Measurements from ENCODE around the gene ZNF786.
"Not testable (repeated sequence)": the region's sequence is repeated elsewhere in the genome, so short reads cannot be mapped to it uniquely, and the experiment has no call there.

The ZNF786 gene, protein sequence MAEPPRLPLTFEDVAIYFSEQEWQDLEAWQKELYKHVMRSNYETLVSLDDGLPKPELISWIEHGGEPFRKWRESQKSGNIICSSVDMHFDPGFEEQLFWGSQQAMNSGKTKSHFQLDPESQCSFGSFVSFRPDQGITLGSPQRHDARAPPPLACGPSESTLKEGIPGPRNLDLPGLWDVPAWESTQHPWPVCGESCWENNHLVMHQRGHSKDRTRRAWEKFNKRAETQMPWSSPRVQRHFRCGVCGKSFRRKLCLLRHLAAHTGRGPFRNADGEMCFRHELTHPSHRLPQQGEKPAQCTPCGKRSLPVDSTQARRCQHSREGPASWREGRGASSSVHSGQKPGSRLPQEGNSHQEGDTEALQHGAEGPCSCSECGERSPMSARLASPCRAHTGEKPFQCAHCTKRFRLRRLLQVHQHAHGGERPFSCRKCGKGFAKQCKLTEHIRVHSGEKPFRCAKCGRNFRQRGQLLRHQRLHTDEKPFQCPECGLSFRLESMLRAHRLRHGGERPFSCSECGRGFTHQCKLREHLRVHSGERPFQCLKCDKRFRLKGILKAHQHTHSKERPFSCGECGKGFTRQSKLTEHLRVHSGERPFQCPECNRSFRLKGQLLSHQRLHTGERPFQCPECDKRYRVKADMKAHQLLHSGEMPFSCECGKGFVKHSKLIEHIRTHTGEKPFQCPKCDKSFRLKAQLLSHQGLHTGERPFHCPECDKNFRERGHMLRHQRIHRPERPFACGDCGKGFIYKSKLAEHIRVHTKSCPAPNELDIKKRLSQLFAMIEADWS

DNA sequence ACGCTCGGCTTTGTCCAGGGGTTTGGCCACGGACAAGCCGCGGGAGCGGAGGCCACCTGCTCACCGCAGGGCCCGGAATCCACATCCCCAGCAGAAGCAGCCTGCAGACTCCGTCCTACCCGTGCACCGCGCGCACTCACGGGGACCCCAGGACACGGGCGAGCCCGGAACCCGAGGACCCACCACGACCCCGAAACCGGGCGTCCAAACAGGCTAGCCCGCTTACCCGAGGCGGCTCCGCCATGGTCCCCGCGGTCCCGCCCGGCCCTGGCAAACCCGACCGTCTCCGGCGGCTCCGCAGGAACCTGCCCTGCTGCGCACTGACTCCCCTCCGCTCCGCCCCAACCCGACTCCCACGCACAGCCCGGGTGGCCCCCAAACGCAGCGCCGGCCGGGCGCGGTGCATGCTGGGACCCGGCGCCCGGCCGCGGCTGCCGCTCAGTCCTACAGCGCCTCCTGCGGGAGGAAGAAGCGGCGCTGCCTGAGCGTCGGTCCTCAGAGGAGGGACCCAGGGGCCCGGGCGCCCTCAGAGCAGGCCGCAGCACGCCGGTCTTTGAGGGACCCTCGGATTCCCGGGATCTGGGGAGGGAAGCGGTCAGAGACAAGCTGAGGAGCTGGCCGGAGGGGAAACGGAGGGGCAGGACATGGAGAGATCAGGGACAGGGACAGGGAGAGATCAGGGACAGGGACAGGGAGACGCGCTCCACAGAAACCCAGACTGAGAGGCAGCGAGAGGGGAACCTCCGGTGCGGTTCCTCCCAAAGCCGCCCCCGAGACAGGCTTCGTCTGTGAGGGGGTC is at the start of gene ZNF786:
Gene ZNF786, minus strand, starts transcription at position 322 of the 799 bp plus-strand sequence. Its CDS starts 78 bp downstream, at position 244.
- DNase-seq (ENCODE audit: low read depth): peak; percentile 42

DNA sequence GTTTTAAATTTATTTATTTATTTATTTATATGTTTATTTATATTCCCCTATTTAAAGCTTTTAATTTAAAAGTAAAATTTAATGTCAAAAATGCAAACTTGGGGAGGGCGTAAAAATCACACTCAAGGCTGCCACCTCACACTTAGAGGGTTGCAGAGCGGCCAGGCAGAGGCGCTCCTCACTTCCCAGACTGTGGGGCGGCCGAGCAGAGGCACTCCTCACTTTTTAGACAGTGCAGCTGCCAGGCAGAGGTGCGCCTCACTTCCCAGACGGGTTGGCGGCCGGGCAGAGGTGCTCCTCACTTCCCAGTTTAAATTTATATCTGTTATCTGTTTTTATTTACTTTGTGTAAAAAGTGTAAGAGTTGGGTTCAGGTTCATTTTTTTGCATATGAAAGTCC is 45.6 kb upstream of the ZNF786 start:
- no peak for DNase-seq (ENCODE audit: low read depth)

DNA sequence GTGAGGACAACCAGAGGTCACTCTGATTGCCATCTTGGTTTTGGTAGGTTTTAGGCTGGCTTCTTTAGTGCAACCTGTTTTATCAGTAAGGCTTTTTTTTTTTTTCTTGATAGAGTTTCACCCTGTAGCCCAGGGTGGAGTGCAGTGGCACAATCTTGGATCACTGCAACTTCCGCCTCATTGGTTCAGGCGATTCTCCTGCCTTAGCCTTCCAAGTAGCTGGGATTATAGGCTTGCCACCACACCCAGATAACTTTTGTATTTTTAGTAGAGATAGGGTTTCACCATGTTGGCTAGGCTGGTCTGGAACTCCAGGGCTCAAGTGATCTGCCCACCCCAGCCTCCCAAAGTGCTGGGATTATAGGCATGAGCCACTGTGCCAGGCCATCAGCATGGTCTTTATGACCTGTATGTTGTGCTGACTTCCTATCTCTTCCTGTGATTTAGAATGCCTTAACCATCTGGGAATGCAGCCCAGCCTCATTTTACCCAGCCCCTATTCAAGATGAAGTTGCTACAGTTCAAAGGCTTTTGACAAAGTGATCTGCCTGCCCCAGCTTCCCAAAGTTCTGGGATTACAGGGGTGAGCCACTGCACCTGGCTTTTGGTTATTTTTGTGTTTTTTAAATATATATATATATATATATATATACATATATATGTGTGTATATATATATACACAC is 42.7 kb upstream of the ZNF786 start:
- no peak for DNase-seq (ENCODE audit: low read depth)

- no peak for DNase-seq (ENCODE audit: low read depth)
Measured at GRCh38 chr7:149130572-149131198, 40.2 kb upstream of the ZNF786 start.

DNA sequence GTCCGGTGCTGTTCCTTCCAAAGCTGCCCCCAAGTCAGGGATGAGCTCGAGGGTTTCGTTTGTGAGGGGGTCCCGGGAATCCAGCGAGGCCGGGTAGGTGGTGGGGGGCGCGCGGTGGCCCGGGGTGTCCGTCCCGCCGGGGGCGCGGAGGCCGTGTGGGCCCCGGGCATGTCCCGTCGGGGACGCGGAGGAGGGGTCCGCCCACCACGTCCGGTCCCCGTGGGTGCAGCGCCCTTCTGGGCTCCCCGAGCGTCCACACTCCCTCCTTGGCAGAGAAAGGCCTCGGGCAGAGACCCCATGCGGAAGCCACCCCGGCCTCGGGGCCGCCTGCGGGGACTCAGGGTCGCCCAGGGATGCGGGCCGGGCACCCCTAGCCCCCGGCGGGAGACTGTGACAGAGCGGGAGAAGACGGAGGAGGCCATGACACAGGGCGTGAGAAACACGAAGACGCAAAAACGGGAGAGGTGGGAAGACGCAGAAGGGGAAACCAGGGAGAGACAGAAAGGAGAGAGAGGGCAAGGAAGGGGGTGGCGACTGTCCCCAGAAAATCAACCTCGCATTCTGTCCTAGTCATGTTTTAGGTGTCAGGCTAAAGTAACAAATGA is 36.2 kb upstream of the ZNF786 start:
- no peak for DNase-seq (ENCODE audit: low read depth)

GRCh38 chr7:149125863-149126661 is 35.5 kb upstream of the ZNF786 start, which contains the start of gene ZNF425:
Gene ZNF425, minus strand, starts transcription at chr7:149126324. Its CDS starts 111 bp downstream, at chr7:149126213.
- no peak for DNase-seq (ENCODE audit: low read depth)

- no peak for DNase-seq (ENCODE audit: low read depth)
Measured at GRCh38 chr7:149125189-149125862, 34.8 kb upstream of the ZNF786 start.

- DNase-seq (ENCODE audit: low read depth): no peak
Measured at GRCh38 chr7:149109969-149110368, 19.5 kb upstream of the ZNF786 start.

- DNase-seq (ENCODE audit: low read depth): no peak
Measured at GRCh38 chr7:149104749-149105148, 14.2 kb upstream of the ZNF786 start.

GRCh38 chr7:149104214-149104613 is 13.7 kb upstream of the ZNF786 start:
- no peak for DNase-seq (ENCODE audit: low read depth)

GRCh38 chr7:149103424-149103823 is 12.9 kb upstream of the ZNF786 start:
- no peak for DNase-seq (ENCODE audit: low read depth)

GRCh38 chr7:149102666-149103065 is 12.1 kb upstream of the ZNF786 start:
- no peak for DNase-seq (ENCODE audit: low read depth)

GRCh38 chr7:149100821-149101220 is 10.3 kb upstream of the ZNF786 start:
- DNase-seq (ENCODE audit: low read depth): no peak

DNA sequence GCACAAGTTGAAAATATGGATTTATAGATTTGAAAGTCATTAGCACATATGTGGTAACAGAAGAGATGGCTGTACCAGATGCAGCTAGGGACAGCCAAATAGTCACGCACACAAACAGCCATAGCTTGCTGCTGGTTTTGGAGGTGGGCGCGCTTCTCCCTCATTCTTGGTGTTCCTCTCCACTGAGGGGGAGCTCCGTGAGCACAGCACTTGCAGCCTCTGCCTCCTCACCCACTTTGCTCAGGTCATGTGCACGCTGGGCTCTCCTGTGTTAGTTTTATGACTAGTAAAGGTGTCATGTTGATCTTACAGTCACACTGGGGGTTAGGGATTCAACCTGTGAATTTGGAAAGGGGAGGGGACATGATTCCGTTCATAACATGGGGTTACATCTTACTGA is 8.5 kb upstream of the ZNF786 start:
- no peak for DNase-seq (ENCODE audit: low read depth)

DNA sequence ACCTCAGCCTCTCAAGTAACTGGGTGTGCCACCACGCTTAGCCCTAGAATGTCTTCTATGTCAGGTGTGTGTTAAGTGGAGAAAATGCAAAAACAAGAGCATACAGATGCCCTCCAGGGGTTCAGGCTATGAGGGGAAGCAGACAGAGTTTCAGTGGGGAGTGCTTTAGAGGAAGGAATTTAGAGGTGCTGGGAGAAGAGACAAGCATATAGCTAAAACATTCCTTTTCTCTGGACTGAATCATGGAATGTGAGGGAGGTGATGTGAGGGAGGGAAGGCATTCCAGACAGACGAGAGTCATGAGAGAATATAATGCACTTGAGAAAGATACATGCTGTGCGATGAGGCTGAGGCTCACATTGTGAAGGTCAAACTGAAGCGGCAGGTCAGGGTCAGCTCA is 6.6 kb upstream of the ZNF786 start:
- no peak for DNase-seq (ENCODE audit: low read depth)

DNA sequence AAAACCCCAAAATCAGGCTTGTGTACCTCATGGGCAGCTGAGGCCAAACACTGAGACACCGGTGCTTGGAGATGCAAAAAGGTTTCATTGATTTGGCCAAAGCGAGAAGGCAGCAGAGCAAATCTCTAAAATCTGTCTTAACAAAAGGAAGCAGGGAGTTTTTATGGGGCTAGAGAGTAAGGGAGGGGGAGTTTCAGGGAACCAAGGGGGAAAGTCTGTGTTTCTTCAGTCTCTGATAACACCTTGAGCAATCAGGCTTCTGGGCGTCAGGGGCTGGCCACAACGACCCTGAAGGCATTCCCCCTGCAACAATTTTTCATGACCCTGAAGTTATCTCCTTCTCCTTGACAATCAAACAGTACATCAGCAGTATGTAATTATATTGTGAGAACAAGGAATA is 2.7 kb upstream of the ZNF786 start:
- no peak for DNase-seq (ENCODE audit: low read depth)

DNA sequence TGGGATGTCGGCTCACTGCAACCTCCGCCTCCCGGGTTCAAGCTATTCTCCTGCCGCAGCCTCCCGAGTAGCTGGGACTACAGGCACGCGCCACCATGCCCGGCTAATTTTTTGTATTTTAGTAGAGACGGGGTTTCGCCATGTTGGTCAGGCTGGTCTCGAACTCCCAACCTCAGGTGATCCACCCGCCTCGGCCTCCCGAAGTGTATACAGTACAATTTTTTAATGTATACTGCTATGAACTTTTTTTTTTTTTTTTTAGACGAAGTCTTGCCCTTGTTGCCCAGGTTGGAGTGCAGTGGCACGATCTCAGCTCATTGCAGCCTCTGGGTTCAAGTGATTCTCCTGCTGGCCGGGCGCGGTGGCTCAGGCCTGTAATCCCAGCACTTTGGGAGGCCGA is 1.7 kb upstream of the ZNF786 start:
- DNase-seq (ENCODE audit: low read depth): not testable (repeated sequence)

DNA sequence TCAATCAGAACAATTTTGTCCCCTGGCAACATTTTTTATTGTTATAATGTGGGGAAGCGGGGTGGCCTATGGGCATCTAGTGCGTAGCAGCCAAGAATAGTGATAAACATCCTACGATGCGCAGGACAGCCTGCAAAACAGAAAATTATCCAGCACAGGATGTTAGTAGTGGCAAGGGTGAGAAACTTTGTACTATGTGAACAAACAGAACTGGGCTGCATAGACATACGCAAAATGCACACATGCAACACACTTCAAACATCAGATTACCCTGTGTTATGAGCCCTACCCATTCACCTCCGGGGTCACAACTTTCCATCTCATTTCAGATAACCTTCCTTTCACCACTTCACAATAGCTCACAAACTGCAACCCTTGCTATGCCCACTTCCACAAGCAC is 3.1 kb downstream of the ZNF786 start:
- DNase-seq (ENCODE audit: low read depth): no peak

DNA sequence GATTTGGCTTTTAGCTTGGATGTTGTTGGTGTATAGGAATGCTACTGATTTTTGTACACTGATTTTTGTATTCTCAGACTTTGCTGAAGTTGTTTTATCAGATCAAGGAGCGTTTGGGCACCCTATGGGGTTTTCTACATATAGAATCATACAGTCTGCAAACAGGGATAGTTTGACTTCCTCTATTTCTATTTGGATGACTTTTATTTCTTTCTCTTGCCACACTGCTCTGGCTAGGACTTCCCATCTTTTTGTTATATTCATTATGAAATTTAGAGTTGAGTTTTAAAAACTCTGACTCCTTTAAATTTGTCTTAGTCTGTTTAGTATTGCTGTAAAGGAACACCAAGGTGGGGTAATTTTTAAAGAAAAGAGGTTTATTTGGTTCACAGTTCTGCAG is 4.7 kb downstream of the ZNF786 start:
- DNase-seq (ENCODE audit: low read depth): no peak
